GM23248 (cell line): ENCODE measurements around the gene PIGB. TPM values are rescaled to one million over a fixed set of nuclear protein-coding genes. Genes with fewer than 3 reads are reported as not detected.
A peak's percentile ranks its signal among the peaks of the same experiment; 100 is the strongest.
"Not testable (repeated sequence)": the region's sequence is repeated elsewhere in the genome, so short reads cannot be mapped to it uniquely, and the experiment has no call there.

Experiments
- DNase-seq: peaks from one replicate; pipeline ENCODE4 v3.0.0-alpha.2; 2015
- H2AFZ ChIP-seq: fragments of 200-600 bp; sonication (generic); 2 replicates; pipeline ENCODE4 v1.6.1; 2016; ENCODE audit warnings: antibody characterized with exemption
- H3F3A ChIP-seq: fragments of 200-600 bp; sonication (generic); 2 replicates; pipeline ENCODE4 v1.6.1; 2016; ENCODE audit warnings: mild to moderate bottlenecking, antibody characterized with exemption, mixed run types; ENCODE audit not compliant: insufficient read depth
- H3K27ac ChIP-seq: fragments of 200-600 bp; sonication (generic); 2 replicates; pipeline ENCODE4 v1.5.1; 2016; ENCODE audit warnings: mild to moderate bottlenecking
- H3K27me3 ChIP-seq: fragments of 200-600 bp; sonication (generic); replicated peaks from 2 replicates; pipeline ENCODE4 v1.6.1; 2016; ENCODE audit warnings: mild to moderate bottlenecking; ENCODE audit not compliant: insufficient read depth
- H3K36me3 ChIP-seq: fragments of 200-600 bp; sonication (generic); 2 replicates; pipeline ENCODE4 v1.6.1; 2016; ENCODE audit warnings: low read depth, mild to moderate bottlenecking
- H3K4me1 ChIP-seq: fragments of 200-600 bp; sonication (generic); 2 replicates; pipeline ENCODE4 v1.6.1; 2016; ENCODE audit warnings: mild to moderate bottlenecking; ENCODE audit not compliant: insufficient read depth
- H3K4me2 ChIP-seq: fragments of 200-600 bp; sonication (generic); one replicate; pipeline ENCODE4 v1.6.1; 2016; ENCODE audit warnings: mild to moderate bottlenecking; ENCODE audit not compliant: unreplicated experiment
- H3K4me3 ChIP-seq: fragments of 200-600 bp; sonication (generic); 2 replicates; pipeline ENCODE4 v1.5.1; 2016; ENCODE audit warnings: mild to moderate bottlenecking
- H3K79me2 ChIP-seq: fragments of 200-600 bp; sonication (generic); 2 replicates; pipeline ENCODE4 v1.6.1; 2016; ENCODE audit warnings: mild to moderate bottlenecking; ENCODE audit not compliant: insufficient read depth
- H3K9ac ChIP-seq: fragments of 200-600 bp; sonication (generic); 2 replicates; pipeline ENCODE4 v1.6.1; 2016; ENCODE audit warnings: mild to moderate bottlenecking
- H3K9me2 ChIP-seq: fragments of 200-600 bp; sonication (generic); 2 replicates; pipeline ENCODE4 v1.6.1; 2016; ENCODE audit warnings: mixed run types, mild to moderate bottlenecking, moderate library complexity; ENCODE audit not compliant: insufficient read depth
- H3K9me3 ChIP-seq: fragments of 200-600 bp; sonication (generic); one replicate; pipeline ENCODE4 v1.6.1; 2017; ENCODE audit warnings: low read depth
- H4K20me1 ChIP-seq: fragments of 200-600 bp; sonication (generic); 2 replicates; pipeline ENCODE4 v1.6.0; 2016; ENCODE audit not compliant: insufficient read depth
- EZH2 ChIP-seq: fragments of 200-600 bp; sonication (generic); IDR thresholded peaks from 2 replicates; pipeline ENCODE4 v1.6.1; 2018; ENCODE audit warnings: antibody characterized with exemption, mild to moderate bottlenecking; ENCODE audit not compliant: insufficient read depth, poor library complexity, severe bottlenecking
- EZH2phosphoT487 ChIP-seq: fragments of 200-600 bp; sonication (generic); IDR thresholded peaks from 2 replicates; pipeline ENCODE4 v1.6.1; 2018; ENCODE audit warnings: antibody characterized with exemption, moderate library complexity, mild to moderate bottlenecking, low read depth; ENCODE audit not compliant: insufficient read depth
- WGBS, 2 experiments: methylation state at CpG; one replicate each; pipeline ENCODE4 v1.1.6; 2015 to 2017; ENCODE audit warnings: low lambda C conversion rate in 2 of 2, low coverage in 1 of 2; ENCODE audit errors: missing lambda C conversion rate in 2 of 2; 5-methylcytosine and 5-hydroxymethylcytosine counted together
- in situ Hi-C: fragments of 300-500 bp; cut with MboI; formaldehyde crosslinking; loops from 2 replicates; pipeline ENCODE4 v1.15.0; 2020
- polyA plus RNA-seq: library from polyadenylated mRNA; unstranded; fragments of >200 nt; fragmentation: Nextera tagmentation; extraction: Ambion mirVana; gene quantifications from 2 replicates; pipeline ENCODE4 v1.2.1, GENCODE V29; 2016
- total RNA-seq: library from RNA; depleted of rRNA; stranded (reverse); fragments of >200 nt; shearing (Covaris generic); gene quantifications from 2 replicates; pipeline ENCODE4 v1.2.3, GENCODE V29; 2014

Gene PIGB
- total and polyA plus RNA-seq, 2 experiments from 2014 or later = 10.4 to 17.2 TPM

DNA sequence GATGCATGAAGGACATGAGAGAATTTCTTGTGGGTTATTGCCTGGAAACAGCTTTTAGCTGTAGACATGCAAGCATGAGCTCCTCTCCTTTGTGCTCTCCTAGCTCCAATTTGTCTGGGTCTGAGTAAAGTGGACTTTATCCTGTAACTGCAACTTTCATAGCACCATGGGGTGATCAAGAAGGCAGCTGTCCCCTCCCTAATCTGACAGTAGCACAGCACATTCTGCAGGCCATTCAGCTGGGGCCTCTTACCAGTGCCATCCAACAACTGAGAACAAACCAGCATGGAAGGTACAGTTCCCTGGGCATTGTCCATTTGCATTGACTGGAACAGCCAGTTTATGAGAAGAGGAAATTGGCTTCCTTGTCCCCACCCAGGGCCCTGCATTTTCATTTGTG, 21.7 kb upstream of the PIGB start:
- no peaks in the 10 kb centered on the region for H3F3A ChIP-seq
- no peaks in the 10 kb centered on the region for H3K9me3 ChIP-seq
- H3K79me2 ChIP-seq = no peaks in the 10 kb centered on the region
- no peaks in the 10 kb centered on the region for H3K9me2 ChIP-seq
- H3K4me2 ChIP-seq = no peak overlapping the region
- H4K20me1 ChIP-seq = no peaks in the 10 kb centered on the region
- H3K27ac ChIP-seq = no peak overlapping the region
- in situ Hi-C loops = no loop called here
- no peak for DNase-seq
- TF ChIP-seq EZH2phosphoT487 (no peak), EZH2 (no peak)
- no peak overlapping the region for H2AFZ ChIP-seq
- no peak overlapping the region for H3K4me3 ChIP-seq
- no peaks in the 10 kb centered on the region for H3K36me3 ChIP-seq
- H3K27me3 ChIP-seq = no peaks in the 10 kb centered on the region
- H3K4me1 ChIP-seq = no peaks in the 10 kb centered on the region
- H3K9ac ChIP-seq = no peak overlapping the region

DNA sequence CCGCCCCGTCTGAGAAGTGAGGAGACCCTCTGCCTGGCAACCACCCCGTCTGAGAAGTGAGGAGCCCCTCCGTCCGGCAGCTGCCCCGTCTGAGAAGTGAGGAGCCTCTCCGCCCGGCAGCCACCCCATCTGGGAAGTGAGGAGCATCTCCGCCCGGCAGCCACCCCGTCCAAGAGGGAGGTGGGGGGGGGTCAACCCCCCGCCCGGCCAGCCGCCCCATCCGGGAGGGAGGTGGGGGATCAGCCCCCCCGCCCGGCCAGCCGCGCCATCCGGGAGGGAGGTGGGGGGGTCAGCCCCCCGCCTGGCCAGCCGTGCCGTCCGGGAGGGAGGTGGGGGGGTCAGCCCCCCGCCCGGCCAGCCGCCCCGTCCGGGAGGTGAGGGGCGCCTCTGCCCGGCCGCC, 16.2 kb upstream of the PIGB start:
- H3K79me2 ChIP-seq, H3K9me3 ChIP-seq, in situ Hi-C loops, H3K4me1 ChIP-seq, H2AFZ ChIP-seq, DNase-seq, H3K9ac ChIP-seq, H3F3A ChIP-seq, H3K36me3 ChIP-seq, H4K20me1 ChIP-seq, H3K27me3 ChIP-seq, H3K27ac ChIP-seq, H3K4me3 ChIP-seq, H3K9me2 ChIP-seq, H3K4me2 ChIP-seq: not testable (repeated sequence)
- WGBS, 2 experiments = 90% methylated on average over 11 of the region's 32 CpGs; no CpG with 5 or more reads in 1 of the 2 experiments

DNA sequence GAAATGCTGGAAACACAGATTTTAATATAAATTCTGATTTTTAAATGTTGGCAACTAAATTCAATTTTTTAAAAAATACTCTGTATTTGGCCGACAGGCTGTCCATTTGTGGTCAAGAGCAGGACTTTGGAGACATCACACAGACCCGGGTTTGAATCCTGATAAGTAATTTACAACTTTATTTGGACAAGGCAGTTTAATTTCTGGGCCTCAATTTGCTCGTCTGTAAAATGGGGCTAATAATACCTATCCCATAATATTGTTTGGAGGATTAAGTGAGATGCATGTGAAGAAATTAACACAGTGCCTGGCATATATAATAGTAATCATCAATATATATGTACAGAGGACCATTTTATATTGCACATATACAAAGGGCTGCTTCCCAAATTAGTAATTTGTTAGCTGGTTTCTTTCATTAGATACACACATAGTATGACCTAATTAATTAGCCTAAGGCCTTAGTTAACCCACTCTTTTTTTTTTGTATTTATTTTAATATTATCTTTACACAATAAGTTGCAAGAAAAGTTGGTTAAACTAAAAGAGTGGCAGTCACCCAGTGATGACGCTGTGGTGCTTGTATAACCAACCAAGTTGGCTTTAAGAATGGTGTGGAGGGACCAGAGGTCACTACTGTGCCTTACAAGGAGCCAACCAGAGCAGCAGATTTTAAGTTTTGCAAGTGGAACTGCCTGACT, 665 bp downstream of the PIGB start:
- peak overlapping the region; percentile 96 for H3K4me3 ChIP-seq
- H3K4me1 ChIP-seq = peaks cover 12% of the 10 kb centered on the region
- peak overlapping the region; percentile 90 for H3K27ac ChIP-seq
- H3K36me3 ChIP-seq = no peaks in the 10 kb centered on the region
- H4K20me1 ChIP-seq = no peaks in the 10 kb centered on the region
- no peaks in the 10 kb centered on the region for H3K9me3 ChIP-seq
- WGBS, 2 experiments = 32 to 38% methylated on average over 4 of the region's 4 CpGs
- in situ Hi-C loops = no loop called here
- peaks cover 62% of the 10 kb centered on the region for H3K79me2 ChIP-seq
- TF ChIP-seq EZH2phosphoT487 = no peak
- TF ChIP-seq EZH2 = no peak
- H3F3A ChIP-seq = no peaks in the 10 kb centered on the region
- peak overlapping the region; percentile 99 for H3K9ac ChIP-seq
- peak overlapping the region; percentile 97 for H2AFZ ChIP-seq
- H3K4me2 ChIP-seq = peak overlapping the region; percentile 84
- peak; percentile 72 for DNase-seq
- H3K27me3 ChIP-seq = no peaks in the 10 kb centered on the region
- no peaks in the 10 kb centered on the region for H3K9me2 ChIP-seq

DNA sequence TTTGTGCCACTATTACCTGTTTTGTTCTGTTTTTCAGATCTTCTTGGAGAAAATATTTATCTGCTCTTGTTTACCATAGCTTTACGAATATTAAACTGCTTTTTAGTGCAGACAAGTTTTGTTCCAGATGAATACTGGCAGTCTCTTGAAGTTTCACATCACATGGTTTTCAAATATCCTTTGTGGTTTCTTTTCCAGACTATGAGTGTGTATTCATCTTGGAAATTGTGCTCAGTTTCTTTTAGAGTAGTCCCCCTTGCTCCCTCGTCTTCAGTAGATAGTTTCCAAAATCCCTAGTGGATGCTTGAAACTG, 1.2 kb downstream of the PIGB start:
- peak overlapping the region; percentile 96 for H3K4me3 ChIP-seq
- peaks cover 12% of the 10 kb centered on the region for H3K4me1 ChIP-seq
- H2AFZ ChIP-seq = peak overlapping the region; percentile 97
- 14% methylated on average over 2 of the region's 2 CpGs for WGBS, 2 experiments
- H3F3A ChIP-seq = no peaks in the 10 kb centered on the region
- in situ Hi-C loops = no loop called here
- TF ChIP-seq EZH2phosphoT487 = no peak
- TF ChIP-seq EZH2 = no peak
- no peaks in the 10 kb centered on the region for H3K9me2 ChIP-seq
- DNase-seq = peak; percentile 40
- H3K27ac ChIP-seq = peak overlapping the region; percentile 33
- H3K4me2 ChIP-seq = peak overlapping the region; percentile 84
- H3K36me3 ChIP-seq = no peaks in the 10 kb centered on the region
- H3K79me2 ChIP-seq = peaks cover 57% of the 10 kb centered on the region
- no peaks in the 10 kb centered on the region for H3K9me3 ChIP-seq
- no peaks in the 10 kb centered on the region for H4K20me1 ChIP-seq
- peak overlapping the region; percentile 99 for H3K9ac ChIP-seq
- no peaks in the 10 kb centered on the region for H3K27me3 ChIP-seq

DNA sequence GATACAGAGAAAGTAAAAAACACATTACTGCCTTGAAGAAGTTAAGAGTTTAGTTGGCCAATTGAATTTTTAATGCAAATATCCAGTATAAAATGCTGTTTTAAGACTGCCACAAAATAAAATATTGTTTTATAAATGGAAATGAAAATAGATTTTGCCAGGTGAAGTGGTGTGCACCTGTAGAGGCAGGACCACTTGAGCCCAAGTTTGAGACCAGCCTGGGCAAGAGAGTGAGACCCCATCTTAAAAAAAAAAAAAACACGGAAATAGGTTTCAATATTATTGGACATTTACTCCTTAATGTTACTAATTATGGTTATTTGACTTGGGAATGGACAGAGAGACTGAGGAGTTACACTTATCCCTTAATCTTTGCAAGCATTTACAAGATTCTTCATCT, 1.9 kb downstream of the PIGB start:
- Histone ChIP-seq H4K20me1 (no peaks in the 10 kb centered on the region), H3K4me1 (peaks cover 12% of the 10 kb centered on the region), H3K4me2 (no peak overlapping the region), H3F3A (no peaks in the 10 kb centered on the region), H3K9ac (no peak overlapping the region), H3K27me3 (no peaks in the 10 kb centered on the region), H2AFZ (no peak overlapping the region), H3K9me2 (no peaks in the 10 kb centered on the region), H3K27ac (no peak overlapping the region), H3K36me3 (no peaks in the 10 kb centered on the region), H3K4me3 (no peak overlapping the region; the same call in 1 of the 2 replicates), H3K79me2 (peaks cover 49% of the 10 kb centered on the region), H3K9me3 (no peaks in the 10 kb centered on the region)
- WGBS, 2 experiments = 100% methylated on average over 1 of the region's 1 CpG
- in situ Hi-C loops = no loop called here
- DNase-seq = no peak
- TF ChIP-seq EZH2 (no peak), EZH2phosphoT487 (no peak)
